Activated naive CD4-positive, alpha-beta T cell treated with anti-CD3 and anti-CD28 coated beads, Interleukin-2, amount 10 ng/mL, durations not matched to agents 7 days and 5 days (primary cell): ENCODE results near the gene DDX25.

ENCODE experiments used
- CTCF ChIA-PET: fragments of 350-600 bp; sonication (Branson Sonifier 250); formaldehyde crosslinking; loops from one replicate; lab custom pipeline; 2021; ENCODE audit warnings: antibody characterized with exemption; lab: Charles Lee
- DNase-seq: peaks from one replicate; pipeline ENCODE4 v3.0.0-alpha.2; 2020
- H3K27ac Mint-ChIP-seq: one replicate; pipeline ENCODE4 v1.8.0; 2021; ENCODE audit warnings: mild to moderate bottlenecking, moderate library complexity, mixed read lengths
- H3K27me3 Mint-ChIP-seq: one replicate; pipeline ENCODE4 v1.8.0; 2021; ENCODE audit warnings: mild to moderate bottlenecking, mixed read lengths
- H3K36me3 Mint-ChIP-seq: one replicate; pipeline ENCODE4 v1.8.0; 2021; ENCODE audit warnings: mixed read lengths
- H3K4me1 Mint-ChIP-seq: one replicate; pipeline ENCODE4 v1.8.0; 2021; ENCODE audit warnings: mixed read lengths
- H3K4me3 Mint-ChIP-seq: one replicate; pipeline ENCODE4 v1.8.0; 2021; ENCODE audit warnings: mild to moderate bottlenecking, moderate library complexity, mixed read lengths
- H3K9me3 Mint-ChIP-seq: one replicate; pipeline ENCODE4 v1.8.0; 2021; ENCODE audit warnings: mixed read lengths

The DDX25 gene

DNA sequence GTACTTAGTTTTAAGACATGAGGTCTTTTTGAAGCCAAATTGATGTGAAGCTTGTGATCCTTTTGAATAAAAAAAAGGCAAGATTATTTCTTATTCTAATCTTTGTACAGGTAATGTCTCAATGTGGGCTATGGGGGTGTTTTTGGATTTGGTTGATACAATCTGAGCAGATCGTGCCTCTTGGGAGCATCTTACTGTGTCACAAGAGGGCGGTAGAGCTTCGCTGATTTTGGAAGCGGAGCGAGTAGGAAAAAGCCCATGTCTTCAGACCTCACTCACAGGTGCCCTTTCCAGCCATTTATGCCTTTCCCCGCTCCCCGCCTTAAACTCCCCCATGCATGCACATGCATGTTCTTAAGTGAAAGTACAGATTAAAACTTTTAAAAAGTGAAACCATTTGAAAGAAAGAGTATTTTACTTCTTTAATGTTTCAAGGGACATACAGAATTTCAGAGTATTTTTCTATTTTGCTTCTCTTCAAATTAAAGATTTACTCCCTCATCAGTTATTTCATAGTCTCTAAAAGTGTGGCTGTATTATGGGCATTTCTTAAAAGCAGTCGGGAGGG lies 18.8 kb downstream of the DDX25 start:
- H3K4me3 Mint-ChIP-seq, result no peak overlapping the region
- peak; percentile 74 for DNase-seq
- peaks cover 30% of the 10 kb centered on the region for H3K27me3 Mint-ChIP-seq
- H3K4me1 Mint-ChIP-seq, result no peaks in the 10 kb centered on the region
- H3K27ac Mint-ChIP-seq, result no peak overlapping the region
- no peaks in the 10 kb centered on the region for H3K36me3 Mint-ChIP-seq
- no peaks in the 10 kb centered on the region for H3K9me3 Mint-ChIP-seq
- CTCF ChIA-PET, result interaction anchor here (0.6 to 4.2 kb wide), 5 partner anchors 17 to 275 kb away, joined by 3 to 38 read pairs (median 3); partner anchors contain the start of gene PUS3

DNA sequence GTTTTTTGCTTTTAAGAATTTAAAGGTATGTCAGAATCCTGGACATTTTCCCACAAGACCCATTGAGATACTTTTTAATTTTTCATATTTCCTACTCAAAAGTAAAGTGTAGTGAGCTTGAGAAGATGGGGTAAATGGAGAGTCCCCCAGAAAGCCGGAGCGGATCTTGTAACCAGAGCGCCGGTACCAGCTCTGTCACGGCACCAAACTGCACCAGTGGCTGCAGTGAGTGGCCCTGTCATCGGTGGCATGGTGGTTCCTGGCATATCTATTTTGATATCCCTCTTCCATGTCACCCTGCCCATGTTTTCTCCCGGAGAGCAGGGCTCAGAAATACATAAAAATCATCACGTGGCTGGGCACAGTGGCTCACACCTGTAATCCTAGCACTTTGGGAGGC lies 19.3 kb downstream of the DDX25 start:
- CTCF ChIA-PET, result interaction anchor here (3.4 to 4.2 kb wide), 2 partner anchors 269 to 274 kb away, joined by 11 to 38 read pairs; no protein-coding TSS in a partner anchor
- Mint-ChIP-seq H3K27ac (no peak overlapping the region), H3K36me3 (no peaks in the 10 kb centered on the region), H3K4me1 (no peaks in the 10 kb centered on the region), H3K9me3 (no peaks in the 10 kb centered on the region), H3K27me3 (peaks cover 26% of the 10 kb centered on the region), H3K4me3 (no peak overlapping the region)
- no peak for DNase-seq

DNA sequence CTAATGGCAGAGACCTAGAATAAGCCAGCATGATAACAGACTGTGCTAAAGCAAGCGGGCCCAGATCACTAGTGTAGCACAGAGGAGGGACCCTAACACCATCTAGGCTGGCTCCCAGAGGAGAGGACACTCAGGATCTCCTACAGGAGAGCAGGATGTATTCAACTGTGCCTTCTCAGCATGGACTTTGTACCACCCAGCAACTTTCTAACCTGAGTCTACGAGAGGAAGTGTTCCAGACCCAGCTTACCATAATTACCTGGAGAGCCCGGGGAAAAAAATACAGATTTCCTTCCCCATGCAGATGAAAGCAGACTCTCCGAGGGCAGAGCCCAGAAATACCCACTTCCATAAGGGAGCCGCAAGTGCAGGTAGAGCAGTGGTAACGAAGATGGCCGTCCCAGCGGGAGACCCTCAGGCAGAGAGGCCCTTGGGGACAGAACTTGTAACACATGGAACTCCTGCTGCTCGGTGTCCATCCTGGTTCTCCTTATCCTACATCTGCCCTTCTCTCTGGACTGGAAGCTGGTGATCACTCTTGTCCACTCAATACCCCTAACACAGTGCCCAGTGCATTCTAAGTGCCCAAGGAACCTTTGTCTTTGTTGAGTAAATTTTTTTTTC lies 20.2 kb downstream of the DDX25 start:
- Mint-ChIP-seq H3K4me1 (no peaks in the 10 kb centered on the region), H3K27ac (no peak overlapping the region), H3K4me3 (no peak overlapping the region), H3K9me3 (no peaks in the 10 kb centered on the region), H3K36me3 (no peaks in the 10 kb centered on the region), H3K27me3 (peaks cover 26% of the 10 kb centered on the region)
- DNase-seq, result no peak
- CTCF ChIA-PET, result interaction anchor here (1.2 to 4.2 kb wide), 4 partner anchors 13 to 273 kb away, joined by 3 to 38 read pairs (median 8); no protein-coding TSS in a partner anchor

DNA sequence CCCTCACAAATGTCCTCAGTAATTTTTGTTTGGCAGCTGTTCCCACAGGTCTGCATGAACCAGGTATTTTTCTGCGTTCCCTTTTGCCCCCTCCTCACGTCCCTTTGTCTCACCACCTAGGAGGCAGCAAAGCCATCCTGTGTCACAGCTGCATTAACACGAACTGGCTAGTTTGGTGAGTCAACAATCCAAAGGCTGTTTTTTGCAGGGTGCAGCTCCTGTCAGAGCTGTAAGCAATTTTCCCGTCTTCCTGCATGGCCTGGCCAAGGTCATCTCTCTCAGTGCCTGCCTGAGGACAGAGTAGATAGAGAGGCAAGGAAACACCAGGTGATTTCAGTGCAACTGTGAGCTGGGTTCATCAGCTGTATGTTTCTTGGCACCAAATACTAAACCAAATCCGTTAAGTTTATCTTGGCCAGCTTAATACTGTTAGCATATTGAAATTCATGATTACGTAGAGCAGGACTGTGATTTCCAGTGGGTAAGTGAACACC lies 21.0 kb downstream of the DDX25 start:
- Mint-ChIP-seq H3K9me3 (no peaks in the 10 kb centered on the region), H3K4me3 (no peak overlapping the region), H3K27ac (no peak overlapping the region), H3K4me1 (no peaks in the 10 kb centered on the region), H3K36me3 (no peaks in the 10 kb centered on the region), H3K27me3 (peaks cover 33% of the 10 kb centered on the region)
- CTCF ChIA-PET, result interaction anchor here (1.0 to 4.2 kb wide), 5 partner anchors 12 to 270 kb away, joined by 3 to 38 read pairs (median 4); no protein-coding TSS in a partner anchor
- no peak for DNase-seq

DNA sequence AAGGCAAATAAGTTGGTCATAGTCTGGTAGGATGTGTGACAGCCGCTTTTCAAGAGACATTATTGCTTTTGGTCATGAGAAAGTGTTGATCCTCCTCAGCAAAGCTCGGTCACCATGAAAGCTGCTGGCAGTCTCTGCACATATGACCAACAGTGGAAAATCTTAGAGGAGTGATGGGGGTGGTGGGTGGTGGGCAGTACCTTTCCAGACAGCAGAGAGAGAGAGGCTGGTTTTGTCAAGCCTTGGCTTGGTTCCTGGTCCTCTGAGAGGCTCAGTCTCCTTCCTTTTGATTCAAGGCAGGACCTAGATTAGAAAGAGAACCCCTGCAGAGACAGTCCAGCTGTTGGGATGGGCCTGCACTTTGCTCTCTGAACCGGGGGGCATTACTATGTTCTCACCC lies 21.5 kb downstream of the DDX25 start:
- no peak for DNase-seq
- H3K4me1 Mint-ChIP-seq, result no peaks in the 10 kb centered on the region
- H3K27me3 Mint-ChIP-seq, result peaks cover 29% of the 10 kb centered on the region
- H3K27ac Mint-ChIP-seq, result no peak overlapping the region
- CTCF ChIA-PET, result interaction anchor here (1.0 to 4.2 kb wide), 5 partner anchors 11 to 269 kb away, joined by 3 to 38 read pairs (median 4); no protein-coding TSS in a partner anchor
- H3K36me3 Mint-ChIP-seq, result no peaks in the 10 kb centered on the region
- H3K9me3 Mint-ChIP-seq, result no peaks in the 10 kb centered on the region
- no peak overlapping the region for H3K4me3 Mint-ChIP-seq

DNA sequence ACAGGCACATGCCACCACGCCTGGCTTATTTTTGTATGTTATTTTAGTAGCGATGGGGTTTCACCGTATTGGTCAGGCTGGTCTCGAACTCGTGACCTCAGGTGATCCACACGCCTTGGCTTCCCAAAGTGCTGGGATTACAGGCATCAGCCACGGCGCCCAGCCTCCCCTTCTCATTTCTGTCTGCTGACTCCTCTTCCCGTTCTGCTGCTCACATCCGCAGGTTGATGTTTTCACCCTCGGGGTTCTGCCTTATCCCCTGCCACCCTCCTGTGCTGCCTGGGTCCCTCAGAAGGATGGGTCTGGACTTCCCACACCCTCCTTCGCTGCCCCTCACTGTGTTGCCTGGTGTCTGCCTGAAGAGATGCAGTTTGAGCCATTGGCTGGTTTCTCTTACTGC lies 22.4 kb downstream of the DDX25 start:
- CTCF ChIA-PET, result interaction anchor here (1.0 to 4.2 kb wide), 2 partner anchors 266 to 267 kb away, joined by 3 to 38 read pairs; no protein-coding TSS in a partner anchor
- Mint-ChIP-seq H3K27ac (no peak overlapping the region), H3K27me3 (peaks cover 31% of the 10 kb centered on the region)

DNA sequence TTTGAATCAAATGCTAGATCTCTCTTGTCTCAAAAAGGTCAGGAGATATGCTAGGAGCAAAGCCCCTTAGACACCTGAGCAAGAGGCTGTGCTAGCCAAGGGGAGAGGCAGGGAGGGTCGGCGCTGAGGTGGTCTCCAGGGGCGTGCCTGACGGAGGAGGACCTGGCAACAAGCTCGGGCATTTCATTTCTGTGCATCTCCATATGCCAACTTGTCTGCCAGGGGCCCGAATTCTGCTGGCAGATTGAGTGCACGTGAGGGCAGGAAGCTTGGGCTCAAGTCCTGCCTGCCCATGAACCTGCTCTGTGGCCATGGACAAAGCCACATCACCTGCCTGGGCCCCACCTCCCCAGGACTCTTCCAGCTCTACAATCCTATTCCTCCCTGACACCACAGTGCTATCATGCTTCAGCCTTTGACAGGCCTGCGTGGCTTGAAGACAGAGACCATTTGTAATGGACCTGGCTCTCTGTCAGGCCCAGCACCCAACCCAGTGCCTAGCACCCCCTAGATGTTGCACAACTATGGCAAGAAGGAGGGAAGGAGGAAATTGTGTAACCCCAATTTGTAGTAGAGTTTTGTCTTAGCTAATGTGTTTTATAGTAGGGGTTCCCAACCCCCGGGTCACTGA lies 25.3 kb downstream of the DDX25 start:
- CTCF ChIA-PET, result interaction anchor here (0.8 kb wide), 1 partner anchor 13 kb away, joined by 3 read pairs; no protein-coding TSS in a partner anchor
- Mint-ChIP-seq H3K4me1 (no peaks in the 10 kb centered on the region), H3K9me3 (no peaks in the 10 kb centered on the region), H3K27me3 (peaks cover 37% of the 10 kb centered on the region), H3K4me3 (no peak overlapping the region), H3K27ac (no peak overlapping the region), H3K36me3 (no peaks in the 10 kb centered on the region)
- no peak for DNase-seq

More for the DNA sequence above, 22.4 kb downstream of the DDX25 start:
- Mint-ChIP-seq H3K36me3 (no peaks in the 10 kb centered on the region), H3K4me1 (no peaks in the 10 kb centered on the region), H3K4me3 (no peak overlapping the region), H3K9me3 (no peaks in the 10 kb centered on the region)
- DNase-seq, result no peak

DNA sequence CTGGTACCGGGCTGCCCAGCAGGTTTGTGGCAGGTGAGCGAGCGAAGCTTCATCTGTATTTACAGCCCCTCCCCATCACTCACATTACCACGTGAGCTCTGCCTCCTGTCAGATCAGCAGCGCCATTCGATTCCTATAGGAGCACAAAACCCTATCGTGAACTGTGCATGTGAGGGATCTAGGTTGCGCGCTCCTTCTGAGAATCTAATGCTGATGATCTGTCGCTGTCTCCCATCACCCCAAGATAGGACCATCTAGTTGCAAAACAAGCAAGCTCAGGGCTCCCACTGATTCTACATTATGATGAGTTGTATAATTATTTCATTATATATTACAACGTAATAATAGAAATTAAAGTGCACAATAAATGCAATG lies 25.8 kb downstream of the DDX25 start:
- no peaks in the 10 kb centered on the region for H3K4me1 Mint-ChIP-seq
- CTCF ChIA-PET, result interaction anchor here (0.8 kb wide), 1 partner anchor 13 kb away, joined by 3 read pairs; no protein-coding TSS in a partner anchor
- H3K27me3 Mint-ChIP-seq, result peaks cover 32% of the 10 kb centered on the region

DNA sequence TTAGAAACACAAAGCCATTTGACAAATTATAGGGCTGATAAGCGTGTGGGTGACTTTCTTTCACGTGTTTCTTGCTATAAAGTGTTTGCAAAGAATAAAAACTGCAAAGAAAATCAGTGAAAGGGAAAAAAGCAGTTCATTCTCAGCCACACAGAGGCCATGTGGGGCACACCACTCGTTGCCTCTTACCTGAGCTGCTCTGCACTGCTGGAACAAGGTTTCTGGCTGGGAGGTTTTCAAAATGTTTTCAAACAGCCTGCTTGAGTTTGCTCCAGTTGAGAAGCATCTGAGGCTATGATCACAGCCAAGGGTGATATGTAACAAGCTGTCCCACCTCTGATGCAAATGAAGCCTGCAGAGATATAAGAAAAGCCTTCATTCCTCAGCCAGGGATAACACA lies 26.8 kb downstream of the DDX25 start:
- CTCF ChIA-PET, result no interaction called here
- H3K27ac Mint-ChIP-seq, result no peak overlapping the region
- H3K4me1 Mint-ChIP-seq, result no peaks in the 10 kb centered on the region
- peaks cover 24% of the 10 kb centered on the region for H3K27me3 Mint-ChIP-seq
- no peaks in the 10 kb centered on the region for H3K36me3 Mint-ChIP-seq
- H3K9me3 Mint-ChIP-seq, result no peaks in the 10 kb centered on the region
- DNase-seq, result no peak
- H3K4me3 Mint-ChIP-seq, result no peak overlapping the region

More for the DNA sequence above, 25.8 kb downstream of the DDX25 start:
- Mint-ChIP-seq H3K36me3 (no peaks in the 10 kb centered on the region), H3K27ac (no peak overlapping the region), H3K4me3 (no peak overlapping the region), H3K9me3 (no peaks in the 10 kb centered on the region)
- DNase-seq, result no peak

DNA sequence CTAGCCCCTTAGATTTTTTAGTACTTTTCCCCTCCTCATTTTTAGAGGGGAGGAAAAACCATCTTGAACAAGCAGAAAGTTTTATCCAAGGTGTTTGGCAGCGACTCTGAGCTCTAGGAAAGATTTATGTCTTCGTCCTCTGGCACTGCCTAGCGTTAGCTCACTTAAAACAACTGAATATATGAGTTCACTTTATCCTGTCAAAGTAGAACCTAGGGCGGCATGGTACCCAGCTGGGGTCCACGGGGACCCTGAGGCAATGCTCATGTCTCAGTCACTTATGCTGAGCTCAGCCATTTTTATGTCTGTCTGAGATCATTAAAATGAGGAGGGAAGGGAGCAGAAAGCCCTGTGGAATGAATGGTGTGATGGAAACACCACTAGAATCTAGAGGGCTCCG lies 27.4 kb downstream of the DDX25 start:
- Mint-ChIP-seq H3K27me3 (peaks cover 22% of the 10 kb centered on the region), H3K4me1 (no peaks in the 10 kb centered on the region), H3K36me3 (no peaks in the 10 kb centered on the region), H3K4me3 (no peak overlapping the region), H3K27ac (no peak overlapping the region), H3K9me3 (no peaks in the 10 kb centered on the region)
- DNase-seq, result no peak
- CTCF ChIA-PET, result no interaction called here

DNA sequence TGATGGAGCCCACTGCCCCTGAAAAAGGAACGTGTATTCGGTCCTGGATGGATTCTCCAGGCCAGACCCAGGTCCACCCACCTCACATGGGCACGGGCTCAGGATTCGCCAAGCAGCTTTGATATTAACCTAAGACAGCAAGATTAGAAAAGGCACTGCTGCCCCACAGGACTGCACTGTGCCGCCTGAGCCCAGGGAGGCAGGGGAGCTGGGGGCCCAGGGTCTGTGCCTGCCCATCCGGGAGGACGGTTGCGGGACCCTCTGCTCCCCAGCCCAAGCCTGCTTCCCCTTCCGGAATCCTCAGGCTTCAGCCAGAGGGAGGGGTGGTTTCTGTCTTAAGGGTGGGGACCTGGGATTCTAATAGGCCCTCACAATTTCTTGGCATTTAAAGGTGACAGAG lies 28.0 kb downstream of the DDX25 start:
- CTCF ChIA-PET, result no interaction called here
- H3K9me3 Mint-ChIP-seq, result no peaks in the 10 kb centered on the region
- no peak for DNase-seq
- no peak overlapping the region for H3K27ac Mint-ChIP-seq
- H3K27me3 Mint-ChIP-seq, result peaks cover 18% of the 10 kb centered on the region
- no peaks in the 10 kb centered on the region for H3K36me3 Mint-ChIP-seq
- H3K4me3 Mint-ChIP-seq, result no peak overlapping the region
- no peaks in the 10 kb centered on the region for H3K4me1 Mint-ChIP-seq

DNA sequence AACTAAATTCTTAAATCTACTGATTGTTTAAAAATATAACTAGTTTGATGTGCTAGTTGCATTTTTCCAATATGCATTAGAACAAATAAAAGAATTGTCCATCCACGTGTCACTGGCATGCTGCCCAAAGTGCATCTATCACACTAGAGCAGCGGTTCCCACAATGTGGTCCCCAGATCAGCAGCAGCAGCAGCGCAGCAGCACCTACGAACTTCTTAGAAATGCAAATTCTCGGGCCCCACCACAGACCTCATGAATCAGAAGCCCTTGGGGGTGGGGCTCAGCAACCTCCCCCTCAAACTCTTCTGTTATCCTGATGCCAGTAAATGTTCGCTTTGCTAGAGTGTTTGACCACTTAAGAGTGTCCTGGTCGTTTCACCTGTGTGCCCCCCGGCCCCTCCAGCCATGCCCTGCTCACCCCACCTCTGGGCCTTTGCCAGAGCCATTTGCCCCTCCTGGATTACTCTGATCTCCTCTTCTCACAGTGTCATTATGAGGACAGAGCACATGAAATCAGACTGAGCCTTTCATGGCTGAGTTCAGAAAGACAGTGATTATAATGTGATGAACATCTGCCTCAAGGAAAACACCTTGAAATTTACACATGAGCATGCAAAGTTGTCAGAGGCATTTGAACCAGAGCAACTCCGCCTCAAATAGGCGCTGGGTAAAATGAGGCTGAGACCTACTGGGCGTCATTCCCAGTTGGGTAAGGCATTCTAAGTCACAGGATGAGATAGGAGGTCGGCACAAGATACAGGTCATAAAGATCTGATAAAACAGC lies 28.9 kb downstream of the DDX25 start:
- Mint-ChIP-seq H3K9me3 (no peaks in the 10 kb centered on the region), H3K36me3 (no peaks in the 10 kb centered on the region), H3K4me3 (no peak overlapping the region), H3K4me1 (peaks cover 6% of the 10 kb centered on the region), H3K27me3 (peaks cover 18% of the 10 kb centered on the region), H3K27ac (no peak overlapping the region)
- CTCF ChIA-PET, result no interaction called here
- DNase-seq, result no peak

DNA sequence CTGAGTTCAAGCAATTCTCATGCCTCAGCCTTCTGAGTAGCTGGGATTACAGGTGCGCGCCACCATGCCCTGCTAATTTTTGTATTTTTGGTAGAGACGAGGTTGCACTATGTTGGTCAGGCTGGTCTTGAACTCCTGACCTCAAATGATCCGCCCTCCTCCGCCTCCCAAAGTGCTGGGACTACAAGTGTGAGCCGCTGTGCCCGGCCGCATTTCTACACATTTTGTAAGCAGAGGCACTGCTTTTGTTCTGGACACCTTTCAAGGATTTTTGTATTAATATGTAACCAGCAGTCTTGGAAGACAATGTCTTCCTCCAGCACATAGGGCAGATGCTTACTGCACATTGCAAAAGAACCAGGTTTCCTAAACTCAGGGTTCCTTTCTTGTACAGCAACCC lies 30.2 kb downstream of the DDX25 start:
- Mint-ChIP-seq H3K9me3 (no peaks in the 10 kb centered on the region), H3K4me3 (no peak overlapping the region), H3K36me3 (no peaks in the 10 kb centered on the region), H3K27ac (no peak overlapping the region), H3K27me3 (peaks cover 15% of the 10 kb centered on the region), H3K4me1 (peaks cover 14% of the 10 kb centered on the region)
- CTCF ChIA-PET, result no interaction called here
- DNase-seq, result no peak

DNA sequence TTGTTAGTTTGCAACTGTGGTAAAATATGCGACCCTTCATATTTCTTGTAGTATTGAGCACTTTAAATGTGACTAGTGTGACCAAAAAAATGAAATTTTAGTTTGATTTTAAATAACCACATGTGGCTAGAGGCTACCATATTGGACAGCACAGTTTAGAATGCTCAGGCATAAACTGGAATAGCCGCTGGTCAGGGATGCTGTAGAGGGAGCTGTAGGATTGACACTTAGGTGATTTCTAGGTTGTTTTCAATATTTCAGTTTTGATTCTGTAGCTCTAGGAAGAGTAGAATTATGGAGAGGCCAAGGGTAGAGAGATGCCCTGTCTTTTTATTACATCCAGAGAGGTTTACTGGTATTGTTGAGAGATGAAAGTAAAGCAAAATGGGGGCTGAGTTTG lies 30.7 kb downstream of the DDX25 start:
- no peaks in the 10 kb centered on the region for H3K36me3 Mint-ChIP-seq
- CTCF ChIA-PET, result interaction anchor here (9.5 kb wide), 1 partner anchor 258 kb away, joined by 79 read pairs; no protein-coding TSS in a partner anchor
- peaks cover 14% of the 10 kb centered on the region for H3K4me1 Mint-ChIP-seq
- H3K4me3 Mint-ChIP-seq, result no peak overlapping the region
- peaks cover 10% of the 10 kb centered on the region for H3K27me3 Mint-ChIP-seq
- DNase-seq, result no peak
- H3K9me3 Mint-ChIP-seq, result no peaks in the 10 kb centered on the region
- no peak overlapping the region for H3K27ac Mint-ChIP-seq
